HEK293 (cell line): ENCODE results near the gene OR5AK2.

Experiments used
- CTCF ChIA-PET: fragments of 350-600 bp; formaldehyde crosslinking; extraction: SDS; loops from one replicate; lab custom pipeline; 2021; ENCODE audit warnings: antibody characterized with exemption; lab: Yijun Ruan, JAX
- POLR2A ChIA-PET: fragments of 300-600 bp; formaldehyde crosslinking; extraction: SDS; loops from one replicate; lab custom pipeline; 2020; ENCODE audit warnings: antibody characterized with exemption, inconsistent platforms; lab: Yijun Ruan, JAX
- H3K27ac ChIP-seq: fragments of 200-500 bp; sonication (Bioruptor generic); 2 replicates; pipeline ENCODE4 v1.5.1; 2014; ENCODE audit warnings: low read depth, low read length, control low read depth, inconsistent platforms; ENCODE audit errors: extremely low read depth
- H3K36me3 ChIP-seq, 2 experiments: fragments of 200-500 bp in 1 of 2; sonication (Bioruptor generic) in 1 of 2; 1 replicate in 1 of 2; 2 replicates in 1 of 2; pipeline ENCODE4 v1.5.1; 2014 to 2017; ENCODE audit warnings: inconsistent platforms in 2 of 2, low read length in 2 of 2; ENCODE audit not compliant: control insufficient read depth in 2 of 2, insufficient read depth in 1 of 2
- H3K4me1 ChIP-seq: fragments of 200-500 bp; sonication (Bioruptor generic); 2 replicates; pipeline ENCODE4 v1.5.1; 2014; ENCODE audit warnings: mild to moderate bottlenecking, low read length, inconsistent platforms; ENCODE audit not compliant: control insufficient read depth, insufficient read depth
- H3K4me3 ChIP-seq: 2 replicates; pipeline ENCODE4 v1.5.1; 2011; ENCODE audit warnings: low read depth, mild to moderate bottlenecking, control low read depth, low read length, moderate library complexity
- H3K9me3 ChIP-seq: fragments of 200-500 bp; sonication (Bioruptor generic); 2 replicates; pipeline ENCODE4 v1.5.1; 2014; ENCODE audit warnings: low read depth, low read length, inconsistent platforms; ENCODE audit not compliant: control insufficient read depth, insufficient read depth
- BCL11B ChIP-seq: fragments of 450-650 bp; formaldehyde crosslinking; IDR thresholded peaks from 2 replicates; pipeline ENCODE4 v1.5.1; 2016; ENCODE audit warnings: low read depth, missing biosample characterization, missing genetic modification characterization
- FEZF1 ChIP-seq: fragments of 450-650 bp; formaldehyde crosslinking; IDR thresholded peaks from 2 replicates; pipeline ENCODE4 v1.5.1; 2016; ENCODE audit warnings: missing biosample characterization, missing genetic modification characterization
- KLF7 ChIP-seq: fragments of 450-650 bp; formaldehyde crosslinking; IDR thresholded peaks from 2 replicates; pipeline ENCODE4 v1.5.1; 2016; ENCODE audit warnings: missing biosample characterization, missing genetic modification characterization, borderline replicate concordance
- KLF9 ChIP-seq: fragments of 450-650 bp; formaldehyde crosslinking; IDR thresholded peaks from 2 replicates; pipeline ENCODE4 v1.5.1; 2016; ENCODE audit warnings: missing biosample characterization, missing genetic modification characterization, low read depth
- SALL2 ChIP-seq: fragments of 450-650 bp; formaldehyde crosslinking; IDR thresholded peaks from 2 replicates; pipeline ENCODE4 v1.5.0; 2017; ENCODE audit warnings: missing biosample characterization, mild to moderate bottlenecking, missing genetic modification characterization, borderline replicate concordance
- TRIM28 ChIP-seq: IDR thresholded peaks from 2 replicates; pipeline ENCODE4 v1.6.1; 2011; ENCODE audit warnings: low read length, control low read depth, borderline replicate concordance
- ZBTB48 ChIP-seq: fragments of 450-650 bp; formaldehyde crosslinking; IDR thresholded peaks from 2 replicates; pipeline ENCODE4 v1.5.1; 2016; ENCODE audit warnings: missing biosample characterization, missing genetic modification characterization
- ZIC2 ChIP-seq: fragments of 450-650 bp; formaldehyde crosslinking; IDR thresholded peaks from 2 replicates; pipeline ENCODE4 v1.5.1; 2016; ENCODE audit warnings: missing biosample characterization, missing genetic modification characterization
- ZNF138 ChIP-seq: fragments of 450-650 bp; formaldehyde crosslinking; IDR thresholded peaks from 2 replicates; pipeline ENCODE4 v1.5.1; 2016; ENCODE audit warnings: missing biosample characterization, missing genetic modification characterization, borderline replicate concordance
- ZNF140 ChIP-seq: fragments of 450-650 bp; formaldehyde crosslinking; IDR thresholded peaks from 2 replicates; pipeline ENCODE4 v1.5.1; 2016; ENCODE audit warnings: missing biosample characterization, missing genetic modification characterization
- ZNF175 ChIP-seq: fragments of 450-650 bp; formaldehyde crosslinking; IDR thresholded peaks from 2 replicates; pipeline ENCODE4 v1.5.1; 2016; ENCODE audit warnings: missing biosample characterization, missing genetic modification characterization
- ZNF19 ChIP-seq: fragments of 450-650 bp; formaldehyde crosslinking; IDR thresholded peaks from 2 replicates; pipeline ENCODE4; 2016; ENCODE audit warnings: missing biosample characterization, missing genetic modification characterization, low read depth
- ZNF24 ChIP-seq: fragments of 450-650 bp; formaldehyde crosslinking; IDR thresholded peaks from 2 replicates; pipeline ENCODE4 v1.5.1; 2016; ENCODE audit warnings: missing biosample characterization, missing genetic modification characterization
- ZNF311 ChIP-seq: fragments of 450-650 bp; formaldehyde crosslinking; IDR thresholded peaks from 2 replicates; pipeline ENCODE4 v1.5.1; 2017; ENCODE audit warnings: missing biosample characterization, missing genetic modification characterization, borderline replicate concordance
- ZNF341 ChIP-seq: fragments of 450-650 bp; formaldehyde crosslinking; IDR thresholded peaks from 2 replicates; pipeline ENCODE4; 2016; ENCODE audit warnings: low read depth, missing biosample characterization, missing genetic modification characterization
- ZNF394 ChIP-seq: fragments of 450-650 bp; formaldehyde crosslinking; IDR thresholded peaks from 2 replicates; pipeline ENCODE4 v1.5.1; 2016; ENCODE audit warnings: missing biosample characterization, missing genetic modification characterization, mild to moderate bottlenecking, moderate library complexity, borderline replicate concordance
- ZNF544 ChIP-seq: fragments of 450-650 bp; formaldehyde crosslinking; IDR thresholded peaks from 2 replicates; pipeline ENCODE4 v1.5.0; 2017; ENCODE audit warnings: missing biosample characterization, missing genetic modification characterization
- ZNF558 ChIP-seq: fragments of 450-650 bp; formaldehyde crosslinking; IDR thresholded peaks from 2 replicates; pipeline ENCODE4 v1.5.1; 2016; ENCODE audit warnings: missing biosample characterization, missing genetic modification characterization
- ZNF626 ChIP-seq: fragments of 450-650 bp; sonication (Bioruptor Pico); formaldehyde crosslinking; IDR thresholded peaks from 2 replicates; pipeline ENCODE4 v1.5.1; 2018; ENCODE audit warnings: missing biosample characterization, missing genetic modification characterization, inconsistent platforms
- ZNF654 ChIP-seq: fragments of 450-650 bp; formaldehyde crosslinking; IDR thresholded peaks from 2 replicates; pipeline ENCODE4 v1.5.1; 2016; ENCODE audit warnings: low read depth, missing biosample characterization, missing genetic modification characterization
- ZNF830 ChIP-seq: fragments of 450-650 bp; IDR thresholded peaks from 2 replicates; pipeline ENCODE4 v1.5.0; 2018; ENCODE audit warnings: missing biosample characterization, missing genetic modification characterization, low read depth, mild to moderate bottlenecking, moderate library complexity
- ZSCAN16 ChIP-seq: fragments of 450-650 bp; formaldehyde crosslinking; IDR thresholded peaks from 2 replicates; pipeline ENCODE4 v1.5.1; 2016; ENCODE audit warnings: missing biosample characterization, missing genetic modification characterization
- ZXDB ChIP-seq: fragments of 450-650 bp; formaldehyde crosslinking; IDR thresholded peaks from 2 replicates; pipeline ENCODE4 v1.5.1; 2016; ENCODE audit warnings: missing biosample characterization, missing genetic modification characterization
- TF ChIP-seq, protein P1 (sequence below): fragments of 450-650 bp; formaldehyde crosslinking; optimal IDR thresholded peaks from 2 replicates; pipeline ENCODE3; 2016; ENCODE audit warnings: missing biosample characterization, mild to moderate bottlenecking, missing genetic modification characterization
- TF ChIP-seq, protein P2 (sequence below): fragments of 450-650 bp; formaldehyde crosslinking; IDR thresholded peaks from 2 replicates; pipeline ENCODE4 v1.5.1; 2017; ENCODE audit warnings: missing biosample characterization, missing genetic modification characterization
- TF ChIP-seq, protein P3 (sequence below): fragments of 450-650 bp; formaldehyde crosslinking; IDR thresholded peaks from 2 replicates; pipeline ENCODE4 v1.5.1; 2016; ENCODE audit warnings: missing biosample characterization, missing genetic modification characterization
- TF ChIP-seq, protein P4 (sequence below): fragments of 450-650 bp; formaldehyde crosslinking; conservative IDR thresholded peaks from 2 replicates; pipeline ENCODE4 v1.5.1; 2016; ENCODE audit warnings: low read depth, missing biosample characterization, missing genetic modification characterization

OR5AK2 gene

DNA sequence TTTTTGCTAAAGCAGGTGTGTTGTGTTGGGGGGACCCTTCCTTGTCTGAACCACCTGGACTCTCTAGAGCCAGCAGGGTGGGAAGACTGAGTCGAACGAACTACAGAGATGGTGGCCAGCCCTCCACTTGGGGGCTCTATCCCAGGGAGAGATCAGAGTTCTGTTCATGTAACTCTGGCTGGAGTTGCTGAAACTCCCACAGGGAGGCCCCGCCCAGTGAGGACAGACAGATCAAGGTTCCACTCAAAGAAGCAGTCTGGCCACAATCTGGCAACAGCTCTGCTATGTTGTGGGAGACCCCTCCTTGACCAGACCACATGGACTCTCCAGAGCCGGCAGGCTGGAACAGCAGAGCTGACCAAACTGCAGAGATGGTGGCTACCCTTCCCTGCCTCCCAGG, 20.2 kb upstream of the OR5AK2 start:
- TF ChIP-seq ZNF341 (tag by site-specific recombination) (no peak), BCL11B (tag by site-specific recombination) (no peak), TRIM28 (no peak), ZNF558 (tag by site-specific recombination) (no peak), SALL2 (no peak), ZNF544 (tag by site-specific recombination) (no peak), ZSCAN16 (tag by site-specific recombination) (no peak), ZNF626 (tag by site-specific recombination) (no peak), ZNF175 (tag by site-specific recombination) (no peak), ZNF138 (tag by site-specific recombination) (no peak), ZNF24 (tag by site-specific recombination) (no peak), ZNF19 (tag by site-specific recombination) (no peak), ZBTB48 (tag by site-specific recombination) (no peak), ZIC2 (tag by site-specific recombination) (no peak), KLF9 (tag by site-specific recombination) (no peak), FEZF1 (tag by site-specific recombination) (no peak)
- TF ChIP-seq, protein P1, sequence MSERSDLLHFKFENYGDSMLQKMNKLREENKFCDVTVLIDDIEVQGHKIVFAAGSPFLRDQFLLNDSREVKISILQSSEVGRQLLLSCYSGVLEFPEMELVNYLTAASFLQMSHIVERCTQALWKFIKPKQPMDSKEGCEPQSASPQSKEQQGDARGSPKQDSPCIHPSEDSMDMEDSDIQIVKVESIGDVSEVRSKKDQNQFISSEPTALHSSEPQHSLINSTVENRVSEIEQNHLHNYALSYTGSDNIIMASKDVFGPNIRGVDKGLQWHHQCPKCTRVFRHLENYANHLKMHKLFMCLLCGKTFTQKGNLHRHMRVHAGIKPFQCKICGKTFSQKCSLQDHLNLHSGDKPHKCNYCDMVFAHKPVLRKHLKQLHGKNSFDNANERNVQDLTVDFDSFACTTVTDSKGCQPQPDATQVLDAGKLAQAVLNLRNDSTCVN (tag by site-specific recombination): no peak
- TF ChIP-seq, protein P2, sequence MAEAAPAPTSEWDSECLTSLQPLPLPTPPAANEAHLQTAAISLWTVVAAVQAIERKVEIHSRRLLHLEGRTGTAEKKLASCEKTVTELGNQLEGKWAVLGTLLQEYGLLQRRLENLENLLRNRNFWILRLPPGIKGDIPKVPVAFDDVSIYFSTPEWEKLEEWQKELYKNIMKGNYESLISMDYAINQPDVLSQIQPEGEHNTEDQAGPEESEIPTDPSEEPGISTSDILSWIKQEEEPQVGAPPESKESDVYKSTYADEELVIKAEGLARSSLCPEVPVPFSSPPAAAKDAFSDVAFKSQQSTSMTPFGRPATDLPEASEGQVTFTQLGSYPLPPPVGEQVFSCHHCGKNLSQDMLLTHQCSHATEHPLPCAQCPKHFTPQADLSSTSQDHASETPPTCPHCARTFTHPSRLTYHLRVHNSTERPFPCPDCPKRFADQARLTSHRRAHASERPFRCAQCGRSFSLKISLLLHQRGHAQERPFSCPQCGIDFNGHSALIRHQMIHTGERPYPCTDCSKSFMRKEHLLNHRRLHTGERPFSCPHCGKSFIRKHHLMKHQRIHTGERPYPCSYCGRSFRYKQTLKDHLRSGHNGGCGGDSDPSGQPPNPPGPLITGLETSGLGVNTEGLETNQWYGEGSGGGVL (tag by site-specific recombination): no peak
- TF ChIP-seq, protein P3, sequence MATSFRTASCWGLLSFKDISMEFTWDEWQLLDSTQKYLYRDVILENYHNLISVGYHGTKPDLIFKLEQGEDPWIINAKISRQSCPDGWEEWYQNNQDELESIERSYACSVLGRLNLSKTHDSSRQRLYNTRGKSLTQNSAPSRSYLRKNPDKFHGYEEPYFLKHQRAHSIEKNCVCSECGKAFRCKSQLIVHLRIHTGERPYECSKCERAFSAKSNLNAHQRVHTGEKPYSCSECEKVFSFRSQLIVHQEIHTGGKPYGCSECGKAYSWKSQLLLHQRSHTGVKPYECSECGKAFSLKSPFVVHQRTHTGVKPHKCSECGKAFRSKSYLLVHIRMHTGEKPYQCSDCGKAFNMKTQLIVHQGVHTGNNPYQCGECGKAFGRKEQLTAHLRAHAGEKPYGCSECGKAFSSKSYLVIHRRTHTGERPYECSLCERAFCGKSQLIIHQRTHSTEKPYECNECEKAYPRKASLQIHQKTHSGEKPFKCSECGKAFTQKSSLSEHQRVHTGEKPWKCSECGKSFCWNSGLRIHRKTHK (tag by site-specific recombination): no peak
- Histone ChIP-seq H3K9me3 (no peaks in the 10 kb centered on the region), H3K27ac (no peak overlapping the region), H3K4me3 (no peak overlapping the region), H3K36me3 (no peaks in the 10 kb centered on the region), H3K4me1 (no peaks in the 10 kb centered on the region)
- ChIA-PET POLR2A (no interaction called here), CTCF (interaction anchor here (0.5 kb wide), 1 partner anchor 281 kb away, joined by 3 read pairs; no protein-coding TSS in a partner anchor)

DNA sequence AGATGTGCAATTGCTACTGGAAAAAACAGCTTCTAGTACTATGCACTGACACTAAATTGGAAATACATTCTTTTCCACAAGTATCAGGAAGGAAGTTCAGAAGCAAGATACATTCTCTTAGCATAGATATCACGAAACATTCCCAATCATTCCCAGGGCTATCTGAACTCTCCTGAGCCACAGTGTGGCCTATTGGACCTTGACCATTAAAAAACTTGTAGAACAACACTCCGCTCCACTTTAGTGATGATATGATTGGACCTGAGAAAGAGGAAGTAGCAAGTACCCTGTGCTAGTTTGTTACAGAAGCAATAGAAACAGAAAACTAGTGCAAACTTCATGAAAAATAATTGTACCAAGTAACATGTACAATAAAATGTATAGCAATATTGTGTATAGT, 11.4 kb upstream of the OR5AK2 start:
- H3K27ac ChIP-seq: no peak overlapping the region
- H3K9me3 ChIP-seq: no peaks in the 10 kb centered on the region
- CTCF ChIA-PET: no interaction called here
- H3K4me3 ChIP-seq: no peak overlapping the region
- H3K36me3 ChIP-seq: no peaks in the 10 kb centered on the region
- POLR2A ChIA-PET: no interaction called here
- no peaks in the 10 kb centered on the region for H3K4me1 ChIP-seq
- TF ChIP-seq ZNF394 (tag by site-specific recombination): no peak
- TF ChIP-seq, protein P4, sequence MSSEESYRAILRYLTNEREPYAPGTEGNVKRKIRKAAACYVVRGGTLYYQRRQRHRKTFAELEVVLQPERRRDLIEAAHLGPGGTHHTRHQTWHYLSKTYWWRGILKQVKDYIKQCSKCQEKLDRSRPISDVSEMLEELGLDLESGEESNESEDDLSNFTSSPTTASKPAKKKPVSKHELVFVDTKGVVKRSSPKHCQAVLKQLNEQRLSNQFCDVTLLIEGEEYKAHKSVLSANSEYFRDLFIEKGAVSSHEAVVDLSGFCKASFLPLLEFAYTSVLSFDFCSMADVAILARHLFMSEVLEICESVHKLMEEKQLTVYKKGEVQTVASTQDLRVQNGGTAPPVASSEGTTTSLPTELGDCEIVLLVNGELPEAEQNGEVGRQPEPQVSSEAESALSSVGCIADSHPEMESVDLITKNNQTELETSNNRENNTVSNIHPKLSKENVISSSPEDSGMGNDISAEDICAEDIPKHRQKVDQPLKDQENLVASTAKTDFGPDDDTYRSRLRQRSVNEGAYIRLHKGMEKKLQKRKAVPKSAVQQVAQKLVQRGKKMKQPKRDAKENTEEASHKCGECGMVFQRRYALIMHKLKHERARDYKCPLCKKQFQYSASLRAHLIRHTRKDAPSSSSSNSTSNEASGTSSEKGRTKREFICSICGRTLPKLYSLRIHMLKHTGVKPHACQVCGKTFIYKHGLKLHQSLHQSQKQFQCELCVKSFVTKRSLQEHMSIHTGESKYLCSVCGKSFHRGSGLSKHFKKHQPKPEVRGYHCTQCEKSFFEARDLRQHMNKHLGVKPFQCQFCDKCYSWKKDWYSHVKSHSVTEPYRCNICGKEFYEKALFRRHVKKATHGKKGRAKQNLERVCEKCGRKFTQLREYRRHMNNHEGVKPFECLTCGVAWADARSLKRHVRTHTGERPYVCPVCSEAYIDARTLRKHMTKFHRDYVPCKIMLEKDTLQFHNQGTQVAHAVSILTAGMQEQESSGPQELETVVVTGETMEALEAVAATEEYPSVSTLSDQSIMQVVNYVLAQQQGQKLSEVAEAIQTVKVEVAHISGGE (tag by site-specific recombination): no peak
- no peak for TF ChIP-seq ZNF544 (tag by site-specific recombination)
- no peak for TF ChIP-seq BCL11B (tag by site-specific recombination)
- TF ChIP-seq ZXDB (tag by site-specific recombination): no peak
- no peak for TF ChIP-seq ZNF654 (tag by site-specific recombination)
- no peak for TF ChIP-seq KLF7
- no peak for TF ChIP-seq ZNF830
- no peak for TF ChIP-seq ZNF311 (tag by site-specific recombination)
- no peak for TF ChIP-seq ZNF175 (tag by site-specific recombination)
- no peak for TF ChIP-seq ZNF140 (tag by site-specific recombination)
- TF ChIP-seq, protein P3 (tag by site-specific recombination): no peak
